ENCODE measurements around the gene TMEM132E.

The TMEM132E gene

GRCh38 chr17:34675143-34675542 is 95.8 kb downstream of the TMEM132E start:
- no peaks in the 10 kb centered on the region for H3K27me3 ChIP-seq (ENCODE audit: insufficient read depth, low read length, poor library complexity)

GRCh38 chr17:34675605-34676004 is 96.2 kb downstream of the TMEM132E start:
- no CpG with 5 or more reads among the region's 2 CpGs for WGBS (ENCODE audit: extremely low coverage, insufficient coverage, low lambda C conversion rate)
- H3K79me1 ChIP-seq (ENCODE audit: low read length): no peaks in the 10 kb centered on the region
- H3K4me1 ChIP-seq (ENCODE audit: control insufficient read depth, low read depth, low read length): peaks cover 2% of the 10 kb centered on the region
- no peak overlapping the region for H3K27ac ChIP-seq (ENCODE audit: low read depth, low read length)
- H3K23ac ChIP-seq (ENCODE audit: low read length): no peak overlapping the region
- no peak overlapping the region for H2BK15ac ChIP-seq (replicated peaks; ENCODE audit: low read depth)
- no peak overlapping the region for H3K18ac ChIP-seq (ENCODE audit: low read length)
- H3K79me2 ChIP-seq (ENCODE audit: control insufficient read depth, insufficient read depth, low read length): no peaks in the 10 kb centered on the region
- H4K8ac ChIP-seq (ENCODE audit: low read depth, low read length): no peak overlapping the region
- no peaks in the 10 kb centered on the region for H3K27me3 ChIP-seq (ENCODE audit: insufficient read depth, low read length, poor library complexity)
- no peak overlapping the region for H3K9ac ChIP-seq (ENCODE audit: low read length)
- H2BK5ac ChIP-seq (ENCODE audit: low read length): no peak overlapping the region
- no peak overlapping the region for H3K4me2 ChIP-seq (ENCODE audit: low read length)
- no peak for DNase-seq
- no peak overlapping the region for H2AK5ac ChIP-seq (ENCODE audit: low read length)
- H3K56ac ChIP-seq (ENCODE audit: low read length): no peak overlapping the region
- H3K4ac ChIP-seq (ENCODE audit: low read depth, low read length): no peak overlapping the region
- H2BK120ac ChIP-seq (ENCODE audit: low read depth, low read length): no peak overlapping the region
- no peaks in the 10 kb centered on the region for H3K36me3 ChIP-seq (ENCODE audit: control insufficient read depth, insufficient read depth, low read length)
- H3K4me3 ChIP-seq (ENCODE audit: low read length): no peak overlapping the region
- no peak overlapping the region for H4K5ac ChIP-seq (ENCODE audit: low read length)

More at GRCh38 chr17:34675143-34675542, 95.8 kb downstream of the TMEM132E start:
- no peak overlapping the region for H3K56ac ChIP-seq (ENCODE audit: low read length)
- no peaks in the 10 kb centered on the region for H3K79me1 ChIP-seq (ENCODE audit: low read length)
- H3K9ac ChIP-seq (ENCODE audit: low read length): no peak overlapping the region
- no peak overlapping the region for H2BK120ac ChIP-seq (ENCODE audit: low read depth, low read length)
- H3K27ac ChIP-seq (ENCODE audit: low read depth, low read length): no peak overlapping the region
- no peak overlapping the region for H3K18ac ChIP-seq (ENCODE audit: low read length)
- H4K8ac ChIP-seq (ENCODE audit: low read depth, low read length): no peak overlapping the region
- H3K79me2 ChIP-seq (ENCODE audit: control insufficient read depth, insufficient read depth, low read length): no peaks in the 10 kb centered on the region
- H3K36me3 ChIP-seq (ENCODE audit: control insufficient read depth, insufficient read depth, low read length): no peaks in the 10 kb centered on the region
- peaks cover 2% of the 10 kb centered on the region for H3K4me1 ChIP-seq (ENCODE audit: control insufficient read depth, low read depth, low read length)
- no peak overlapping the region for H3K4me2 ChIP-seq (ENCODE audit: low read length)
- no peak overlapping the region for H2BK5ac ChIP-seq (ENCODE audit: low read length)
- no peak overlapping the region for H3K23ac ChIP-seq (ENCODE audit: low read length)
- no peak overlapping the region for H4K5ac ChIP-seq (ENCODE audit: low read length)
- no peak overlapping the region for H2AK5ac ChIP-seq (ENCODE audit: low read length)
- H3K4me3 ChIP-seq (ENCODE audit: low read length): no peak overlapping the region
- H3K4ac ChIP-seq (ENCODE audit: low read depth, low read length): no peak overlapping the region
- H2BK15ac ChIP-seq (replicated peaks; ENCODE audit: low read depth): no peak overlapping the region
- no peak for DNase-seq

- Histone ChIP-seq H2BK5ac (ENCODE audit: low read length) (no peak overlapping the region), H3K4me2 (ENCODE audit: low read length) (no peak overlapping the region), H3K79me1 (ENCODE audit: low read length) (no peaks in the 10 kb centered on the region), H4K8ac (ENCODE audit: low read depth, low read length) (no peak overlapping the region), H2BK15ac (replicated peaks; ENCODE audit: low read depth) (no peak overlapping the region), H3K4ac (ENCODE audit: low read depth, low read length) (no peak overlapping the region), H3K4me1 (ENCODE audit: control insufficient read depth, low read depth, low read length) (peaks cover 2% of the 10 kb centered on the region), H3K23ac (ENCODE audit: low read length) (no peak overlapping the region), H3K56ac (ENCODE audit: low read length) (no peak overlapping the region), H3K4me3 (ENCODE audit: low read length) (no peak overlapping the region), H2AK5ac (ENCODE audit: low read length) (no peak overlapping the region), H3K27me3 (ENCODE audit: insufficient read depth, low read length, poor library complexity) (no peaks in the 10 kb centered on the region), H3K9ac (ENCODE audit: low read length) (no peak overlapping the region), H2BK120ac (ENCODE audit: low read depth, low read length) (no peak overlapping the region), H3K18ac (ENCODE audit: low read length) (no peak overlapping the region), H3K79me2 (ENCODE audit: control insufficient read depth, insufficient read depth, low read length) (no peaks in the 10 kb centered on the region), H3K36me3 (ENCODE audit: control insufficient read depth, insufficient read depth, low read length) (no peaks in the 10 kb centered on the region), H3K27ac (ENCODE audit: low read depth, low read length) (no peak overlapping the region), H4K5ac (ENCODE audit: low read length) (no peak overlapping the region)
- no peak for DNase-seq
- no CpG with 5 or more reads among the region's 1 CpG for WGBS (ENCODE audit: extremely low coverage, insufficient coverage, low lambda C conversion rate)
Observed at GRCh38 chr17:34680151-34680550, 100.8 kb downstream of the TMEM132E start.

- WGBS (ENCODE audit: extremely low coverage, insufficient coverage, low lambda C conversion rate): no CpG with 5 or more reads among the region's 6 CpGs
- H3K79me2 ChIP-seq (ENCODE audit: control insufficient read depth, insufficient read depth, low read length): no peaks in the 10 kb centered on the region
- H3K4me2 ChIP-seq (ENCODE audit: low read length): no peak overlapping the region
- H3K18ac ChIP-seq (ENCODE audit: low read length): no peak overlapping the region
- H3K27me3 ChIP-seq (ENCODE audit: insufficient read depth, low read length, poor library complexity): no peaks in the 10 kb centered on the region
- H3K27ac ChIP-seq (ENCODE audit: low read depth, low read length): no peak overlapping the region
- H4K8ac ChIP-seq (ENCODE audit: low read depth, low read length): no peak overlapping the region
- no peak for DNase-seq
- H3K4me1 ChIP-seq (ENCODE audit: control insufficient read depth, low read depth, low read length): no peaks in the 10 kb centered on the region
- no peak overlapping the region for H3K9ac ChIP-seq (ENCODE audit: low read length)
- no peaks in the 10 kb centered on the region for H3K79me1 ChIP-seq (ENCODE audit: low read length)
- no peak overlapping the region for H2AK5ac ChIP-seq (ENCODE audit: low read length)
- no peak overlapping the region for H3K4ac ChIP-seq (ENCODE audit: low read depth, low read length)
- H2BK5ac ChIP-seq (ENCODE audit: low read length): no peak overlapping the region
- no peak overlapping the region for H2BK15ac ChIP-seq (replicated peaks; ENCODE audit: low read depth)
- H3K56ac ChIP-seq (ENCODE audit: low read length): no peak overlapping the region
- H3K36me3 ChIP-seq (ENCODE audit: control insufficient read depth, insufficient read depth, low read length): no peaks in the 10 kb centered on the region
- H2BK120ac ChIP-seq (ENCODE audit: low read depth, low read length): no peak overlapping the region
- no peak overlapping the region for H4K5ac ChIP-seq (ENCODE audit: low read length)
- no peak overlapping the region for H3K23ac ChIP-seq (ENCODE audit: low read length)
- no peak overlapping the region for H3K4me3 ChIP-seq (ENCODE audit: low read length)
Observed at GRCh38 chr17:34682305-34682704, 102.9 kb downstream of the TMEM132E start.

GRCh38 chr17:34683390-34683789 is 104.0 kb downstream of the TMEM132E start:
- no CpG with 5 or more reads among the region's 2 CpGs for WGBS (ENCODE audit: extremely low coverage, insufficient coverage, low lambda C conversion rate)
- H3K18ac ChIP-seq (ENCODE audit: low read length): no peak overlapping the region
- H3K4me2 ChIP-seq (ENCODE audit: low read length): no peak overlapping the region
- no peak overlapping the region for H2BK120ac ChIP-seq (ENCODE audit: low read depth, low read length)
- H3K4me3 ChIP-seq (ENCODE audit: low read length): no peak overlapping the region
- DNase-seq: no peak
- H3K36me3 ChIP-seq (ENCODE audit: control insufficient read depth, insufficient read depth, low read length): no peaks in the 10 kb centered on the region
- H3K27ac ChIP-seq (ENCODE audit: low read depth, low read length): no peak overlapping the region
- no peak overlapping the region for H3K56ac ChIP-seq (ENCODE audit: low read length)
- no peaks in the 10 kb centered on the region for H3K79me2 ChIP-seq (ENCODE audit: control insufficient read depth, insufficient read depth, low read length)
- no peak overlapping the region for H2AK5ac ChIP-seq (ENCODE audit: low read length)
- no peak overlapping the region for H2BK15ac ChIP-seq (replicated peaks; ENCODE audit: low read depth)
- H4K5ac ChIP-seq (ENCODE audit: low read length): no peak overlapping the region
- no peak overlapping the region for H3K23ac ChIP-seq (ENCODE audit: low read length)
- H3K4ac ChIP-seq (ENCODE audit: low read depth, low read length): no peak overlapping the region
- no peaks in the 10 kb centered on the region for H3K79me1 ChIP-seq (ENCODE audit: low read length)
- H3K27me3 ChIP-seq (ENCODE audit: insufficient read depth, low read length, poor library complexity): no peaks in the 10 kb centered on the region
- H4K8ac ChIP-seq (ENCODE audit: low read depth, low read length): no peak overlapping the region
- H2BK5ac ChIP-seq (ENCODE audit: low read length): no peak overlapping the region
- no peaks in the 10 kb centered on the region for H3K4me1 ChIP-seq (ENCODE audit: control insufficient read depth, low read depth, low read length)
- no peak overlapping the region for H3K9ac ChIP-seq (ENCODE audit: low read length)

Data from mesendoderm (in vitro differentiated cells).